K562 (cell line): ENCODE results near the gene KDM2B. TPM values are rescaled to one million over a fixed set of nuclear protein-coding genes. Genes with fewer than 3 reads are reported as not detected.

ENCODE experiments used
- ATAC-seq: fragments of 200-7000 bp; cut with Tn5 transposase; 3 replicates; pipeline ENCODE4 v1.9.1; 2020; ENCODE audit warnings: moderate library complexity
- BruUV-seq: library from RNA; stranded (reverse); fragments of 400-500 nt; replicated peaks from 2 replicates; lab custom pipeline; 2021; lab: Mats Ljungman, UMichigan
- CTCF ChIA-PET: fragments of 300-600 bp; formaldehyde crosslinking; extraction: SDS; loops from one replicate; lab custom pipeline; 2021; ENCODE audit warnings: low intra/inter-chr PET ratio; lab: Yijun Ruan, JAX
- POLR2A ChIA-PET: fragments of 300-600, 350-650 bp; sonication (Branson Sonifier 250); formaldehyde crosslinking; extraction: SDS; loops from one replicate; lab custom pipeline; 2021; ENCODE audit warnings: antibody characterized with exemption, inconsistent platforms; lab: Yijun Ruan, JAX
- DNase-seq, 4 experiments: peaks; one replicate each; pipeline versions ENCODE4 v3.0.0 to v3.0.0-alpha.2; 2011 to 2018; ENCODE audit warnings: low spot score in 3 of 4, mixed read lengths in 3 of 4; ENCODE audit errors: extremely low read depth in 1 of 4
- FAIRE-seq: peaks from 2 replicates; lab custom pipeline; 2011; peaks lifted over from hg19 to GRCh38; lab: Jason Lieb, UNC
- H2AFZ ChIP-seq: 2 replicates; pipeline ENCODE4 v1.6.0; 2011; ENCODE audit warnings: low read depth, low read length, control low read depth, inconsistent platforms
- H3K27ac ChIP-seq: fragments of 200-600 bp; 3 replicates; pipeline ENCODE4 v1.8.0; 2011; ENCODE audit warnings: low read depth, mild to moderate bottlenecking, control low read depth, inconsistent platforms, low read length, moderate library complexity, mixed read lengths; ENCODE audit errors: extremely low read depth
- H3K27me3 ChIP-seq, 2 experiments: fragments of 300-600 bp in 1 of 2; 2 replicates in 1 of 2; 3 replicates in 1 of 2; pipeline versions ENCODE4 v1.6.0 to v1.8.0; 2011; ENCODE audit warnings: inconsistent platforms in 2 of 2, low read length in 2 of 2, mild to moderate bottlenecking in 1 of 2, mixed read lengths in 1 of 2, moderate library complexity in 1 of 2; ENCODE audit not compliant: control insufficient read depth in 2 of 2, insufficient read depth in 2 of 2
- H3K36me3 ChIP-seq: fragments of 300-600 bp; 3 replicates; pipeline ENCODE4 v1.8.0; 2011; ENCODE audit warnings: mild to moderate bottlenecking, low read length, inconsistent platforms; ENCODE audit not compliant: control insufficient read depth, insufficient read depth
- H3K4me1 ChIP-seq, 2 experiments: fragments of 200-600 bp in 1 of 2; replicated peaks in 1 of 2; 2 replicates in 1 of 2; 3 replicates in 1 of 2; pipeline versions ENCODE4 v1.5.1 to v1.8.0; 2011; ENCODE audit warnings: inconsistent platforms in 2 of 2, low read length in 2 of 2, mild to moderate bottlenecking in 1 of 2, mixed read lengths in 1 of 2, moderate library complexity in 1 of 2; ENCODE audit not compliant: control insufficient read depth in 2 of 2, insufficient read depth in 2 of 2
- H3K4me2 ChIP-seq: 2 replicates; pipeline ENCODE4 v1.6.1; 2011; ENCODE audit warnings: low read length, control low read depth, inconsistent platforms, mixed read lengths; ENCODE audit not compliant: insufficient read depth
- H3K4me3 ChIP-seq: fragments of 200-600 bp; sonication (generic), shearing (Covaris generic); 2 replicates; pipeline ENCODE4 v1.5.1; 2016; ENCODE audit warnings: control low read depth, inconsistent platforms
- H3K79me2 ChIP-seq: fragments of 200-600 bp; 3 replicates; pipeline ENCODE4 v1.8.0; 2011; ENCODE audit warnings: low read length, inconsistent platforms; ENCODE audit not compliant: control insufficient read depth, insufficient read depth
- H3K9ac ChIP-seq, 2 experiments: 2 replicates each; pipeline versions ENCODE4 v1.6.0 to v1.6.1; 2011; ENCODE audit warnings: low read depth in 2 of 2, low read length in 2 of 2, control low read depth in 1 of 2, inconsistent platforms in 1 of 2, mild to moderate bottlenecking in 1 of 2, mixed read lengths in 1 of 2; ENCODE audit not compliant: insufficient read depth in 1 of 2
- H3K9me1 ChIP-seq: one replicate; pipeline ENCODE4 v1.6.0; 2011; ENCODE audit warnings: inconsistent platforms, mild to moderate bottlenecking, low read length, moderate library complexity; ENCODE audit not compliant: control insufficient read depth, insufficient read depth
- H3K9me3 ChIP-seq: replicated peaks from 2 replicates; pipeline ENCODE4 v1.5.1; 2011; ENCODE audit warnings: low read depth, low read length, inconsistent platforms; ENCODE audit not compliant: control insufficient read depth, insufficient read depth
- H4K20me1 ChIP-seq: replicated peaks from 2 replicates; pipeline ENCODE4 v1.6.1; 2011; ENCODE audit warnings: low read length, inconsistent platforms, mixed read lengths; ENCODE audit not compliant: control insufficient read depth, insufficient read depth
- AFF4 ChIP-seq: sonication (generic); formaldehyde crosslinking; IDR thresholded peaks from 2 replicates; pipeline ENCODE4 v1.8.0; 2023; ENCODE audit warnings: mild to moderate bottlenecking, missing genetic modification reagents
- CBFB ChIP-seq: sonication (generic); formaldehyde crosslinking; IDR thresholded peaks from 2 replicates; pipeline ENCODE4 v1.4.0; 2020; ENCODE audit warnings: mild to moderate bottlenecking, missing genetic modification reagents
- CEBPG ChIP-seq, 3 experiments: fragments of 200-800 bp in 1 of 3; sonication (Bioruptor generic) in 1 of 3; sonication (generic) in 1 of 3; formaldehyde crosslinking in 1 of 3; IDR thresholded peaks in 2 of 3; conservative IDR thresholded peaks in 1 of 3; 2 replicates each; pipeline versions ENCODE4 v1.6.1 to v1.8.0; 2016 to 2022; ENCODE audit warnings: missing compliant biosample characterization in 2 of 3, missing genetic modification characterization in 2 of 3, mild to moderate bottlenecking in 1 of 3, missing genetic modification reagents in 1 of 3
- LCOR ChIP-seq: sonication (generic); formaldehyde crosslinking; IDR thresholded peaks from 2 replicates; pipeline ENCODE4 v1.8.0; 2022; ENCODE audit warnings: mild to moderate bottlenecking, missing genetic modification reagents
- PML ChIP-seq: IDR thresholded peaks from 2 replicates; pipeline ENCODE4 v1.6.1; 2012; ENCODE audit warnings: low read length, inconsistent platforms
- SMARCC2 ChIP-seq: fragments of 450-650 bp; IDR thresholded peaks from 2 replicates; pipeline ENCODE4 v1.6.1; 2017; ENCODE audit warnings: antibody characterized with exemption, moderate library complexity, mild to moderate bottlenecking, low read depth
- TAF1 ChIP-seq: IDR thresholded peaks from 2 replicates; pipeline ENCODE4 v1.6.1; 2011; ENCODE audit warnings: mild to moderate bottlenecking, low read length, moderate library complexity; ENCODE audit not compliant: insufficient read depth, control insufficient read depth, severe bottlenecking; ENCODE audit errors: extremely low read depth
- WGBS: fragments of 100-300 bp; shearing (Covaris generic); methylation state at CpG from one replicate; pipeline ENCODE4 v1.1.6; 2016; ENCODE audit warnings: low coverage, mixed read lengths; ENCODE audit not compliant: insufficient coverage; ENCODE audit errors: missing lambda C conversion rate; 5-methylcytosine and 5-hydroxymethylcytosine counted together
- in situ Hi-C: fragments of 300-500 bp; cut with MboI; formaldehyde crosslinking; loops from 4 replicates; pipeline ENCODE4 v1.15.0; 2018; ENCODE audit warnings: inconsistent platforms, mixed read lengths
- intact Hi-C: fragments of 100-400 bp; cut with micrococcal nuclease; formaldehyde crosslinking; loops from 2 replicates; pipeline ENCODE4 v1.14.2; 2022
- polyA plus RNA-seq, 8 experiments: library from polyadenylated mRNA; depleted of rRNA in 4 of 8; stranded (reverse) in 5 of 8; unstranded in 3 of 8; fragments of >200 nt; fragmentation: Nextera tagmentation in 2 of 8; fragmentation: Illumina TruSeq in 1 of 8; extraction: Ambion mirVana in 2 of 8; extraction: Trizol in 1 of 8; gene quantifications; 2 replicates each; pipeline versions ENCODE4 v1.2.1 to v1.2.3, GENCODE V29; 2011 to 2014; ENCODE audit warnings: inconsistent platforms in 1 of 8, missing spikeins in 1 of 8
- total RNA-seq, 7 experiments: library from RNA; depleted of rRNA in 6 of 7; stranded (reverse); fragments of >200 nt in 6 of 7; fragmentation: Illumina TruSeq in 2 of 7; extraction: Trizol in 2 of 7; gene quantifications; 2 replicates each; pipeline versions ENCODE4 v1.2.1 to v1.2.3, GENCODE V29; 2011 to 2021; ENCODE audit warnings: low replicate concordance in 1 of 7

Gene KDM2B
- total and polyA plus RNA-seq, 9 of the 15 experiments (the other 6 are each of a cell fraction or from before 2014, with no cell fraction given): 7.4 to 50.5 (median 22.5) TPM

GRCh38 chr12:121507245-121507644 is 73.6 kb downstream of the KDM2B start (continued):
- TF ChIP-seq AFF4 (no peak), TAF1 (no peak), SMARCC2 (no peak), CBFB (CRISPR knock-in tag) (no peak), PML (no peak)

- in situ Hi-C loops: no loop called here
- Histone ChIP-seq H3K9me3 (no peaks in the 10 kb centered on the region), H3K4me1 (no peaks in the 10 kb centered on the region), H3K9ac (no peak overlapping the region), H3K27me3 (no peaks in the 10 kb centered on the region), H4K20me1 (0 out of 2 replicates have a peak, but pooled peaks cover 3% of the 10 kb centered on the region), H3K4me3 (no peak overlapping the region), H3K79me2 (no peaks in the 10 kb centered on the region), H3K27ac (no peak overlapping the region), H3K36me3 (peaks cover 4% of the 10 kb centered on the region; the same call in 2 of the 3 replicates), H3K4me2 (no peak overlapping the region), H2AFZ (no peak overlapping the region), H3K9me1 (no peaks in the 10 kb centered on the region)
- DNase-seq (no peak), ATAC-seq (no peak), FAIRE-seq (no peak)
- TF ChIP-seq LCOR (CRISPR knock-in tag) (no peak), CEBPG (CRISPR knock-in tag; IDR thresholded peaks at IDR 0.05) (no peak), CEBPG (tag; conservative IDR thresholded peaks at IDR 0.05 in 1 of 2, IDR thresholded peaks at IDR 0.05 in 1 of 2) (no peak)
- intact Hi-C loops: no loop called here
- 53% methylated on average over 3 of the region's 3 CpGs for WGBS
- ChIA-PET POLR2A (no interaction called here), CTCF (no interaction called here)
- BruUV-seq: no TSS peak
Observed at GRCh38 chr12:121505513-121505912, 75.3 kb downstream of the KDM2B start.
